H1 (cell line): ENCODE data around the gene ADAM30. TPM values are rescaled to one million over a fixed set of nuclear protein-coding genes. Genes with fewer than 3 reads are reported as not detected.

ENCODE experiments used
- ATF3 ChIP-seq: IDR thresholded peaks from 2 replicates; pipeline ENCODE4 v1.6.1; 2011; ENCODE audit warnings: low read depth, mild to moderate bottlenecking, low read length; ENCODE audit not compliant: insufficient read depth
- BRCA1 ChIP-seq: IDR thresholded peaks from 2 replicates; pipeline ENCODE4 v1.6.1; 2012; ENCODE audit warnings: low read depth, low read length, improper control_type of control experiment
- CHD7 ChIP-seq: fragments of 300-600 bp; sonication (generic); IDR thresholded peaks from 2 replicates; pipeline ENCODE4 v1.7.1; 2012; ENCODE audit warnings: low read length, moderate library complexity, mild to moderate bottlenecking, inconsistent platforms; ENCODE audit not compliant: insufficient replicate concordance
- CTBP2 ChIP-seq: IDR thresholded peaks from 2 replicates; pipeline ENCODE4 v1.7.0; 2011; ENCODE audit warnings: borderline replicate concordance, mild to moderate bottlenecking, moderate library complexity, mixed read lengths, low read length; ENCODE audit not compliant: insufficient read depth, insufficient read length
- EGR1 ChIP-seq: IDR thresholded peaks from 2 replicates; pipeline ENCODE4 v1.6.1; 2011; ENCODE audit warnings: low read depth, low read length, borderline replicate concordance
- GABPA ChIP-seq: IDR thresholded peaks from 2 replicates; pipeline ENCODE4 v1.6.1; 2011; ENCODE audit warnings: mild to moderate bottlenecking, low read length, moderate library complexity, borderline replicate concordance; ENCODE audit not compliant: insufficient read depth
- RNF2 ChIP-seq: fragments of 200-900, 300-1000 bp; sonication (generic); IDR thresholded peaks from 2 replicates; pipeline ENCODE4 v1.7.1; 2016; ENCODE audit warnings: borderline replicate concordance, low read depth, mild to moderate bottlenecking, antibody characterized with exemption, low read length; ENCODE audit not compliant: poor library complexity, severe bottlenecking; ENCODE audit errors: missing control alignments
- SIN3A ChIP-seq, 2 experiments: IDR thresholded peaks in 1 of 2; conservative IDR thresholded peaks in 1 of 2; 2 replicates each; pipeline ENCODE4 v1.6.1; 2011 to 2012; ENCODE audit warnings: low read length in 2 of 2, improper control_type of control experiment in 1 of 2, low read depth in 1 of 2, mild to moderate bottlenecking in 1 of 2
- SIX5 ChIP-seq: IDR thresholded peaks from 2 replicates; pipeline ENCODE4 v1.6.1; 2011; ENCODE audit warnings: mild to moderate bottlenecking, low read depth, low read length
- SUZ12 ChIP-seq: fragments of 200-600 bp; sonication (generic); IDR thresholded peaks from 2 replicates; pipeline ENCODE4 v1.6.1; 2012; ENCODE audit warnings: mild to moderate bottlenecking, inconsistent platforms, low read length, moderate library complexity, mixed read lengths
- polyA plus RNA-seq, 7 experiments: library from polyadenylated mRNA; depleted of rRNA in 3 of 7; stranded (reverse) in 5 of 7; unstranded in 2 of 7; fragments of >200 nt in 5 of 7; fragments of 200-250 nt in 2 of 7; gene quantifications; 1 replicate in 5 of 7; 2 replicates in 1 of 7; 4 replicates in 1 of 7; pipeline versions ENCODE4 v1.2.1 to v1.2.3, GENCODE V29; 2011 to 2013; ENCODE audit warnings: missing spikeins in 2 of 7, mixed read lengths in 2 of 7
- total RNA-seq: library from RNA; stranded (reverse); fragmentation: NEBNext Ultra II Directional; extraction: Animal tissue kit (Norgen Biotek cat#: 25700); gene quantifications from 2 replicates; pipeline ENCODE4 v1.2.1, GENCODE V29; 2021

The ADAM30 gene
- total and polyA plus RNA-seq, 2 of the 8 experiments (the other 6 are each of a cell fraction or from before 2014, with no cell fraction given), result not detected

DNA sequence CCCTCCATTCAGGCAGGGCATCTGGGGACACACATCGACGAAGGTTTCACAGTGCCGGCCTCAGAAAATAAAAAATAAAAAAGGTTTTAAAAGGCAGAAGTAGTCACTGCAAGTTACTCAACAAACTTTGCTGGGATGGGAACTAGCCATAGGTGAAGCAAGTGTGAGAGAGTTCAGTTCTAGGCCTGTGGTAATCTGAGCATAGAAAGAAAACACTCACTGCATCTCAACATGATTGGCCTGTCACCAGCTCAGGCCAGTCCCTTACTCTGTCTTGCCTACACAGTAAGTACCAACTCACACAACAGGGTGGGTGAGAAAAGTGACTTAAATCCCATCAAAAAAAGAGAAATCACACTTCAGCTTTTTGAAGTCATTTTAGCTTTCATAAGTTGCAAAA is 30.2 kb upstream of the ADAM30 start (continued):
- no peak for TF ChIP-seq CHD7
- no peak for TF ChIP-seq SIN3A (conservative IDR thresholded peaks at IDR 0.05 in 1 of 2, IDR thresholded peaks at IDR 0.05 in 1 of 2; ENCODE audit: low read depth in 1 of 2, low read length in 2 of 2)
- no peak for TF ChIP-seq GABPA
- TF ChIP-seq BRCA1, result no peak
- TF ChIP-seq RNF2, result no peak
- TF ChIP-seq SIX5, result no peak
- TF ChIP-seq ATF3, result no peak
- TF ChIP-seq SUZ12, result no peak
- no peak for TF ChIP-seq EGR1
- TF ChIP-seq CTBP2, result no peak
